Mesenchymal stem cell (in vitro differentiated cells and primary cell): ENCODE measurements around the gene SMIM29.

Experiments
- DNase-seq: peaks from one replicate; pipeline ENCODE4 v3.0.0-alpha.2; 2013
- H2AFZ ChIP-seq: one replicate; pipeline ENCODE4 v1.6.1; 2013; ENCODE audit warnings: low read depth, mild to moderate bottlenecking, control low read depth, inconsistent platforms, low read length, moderate library complexity
- H2AK5ac ChIP-seq: 2 replicates; pipeline ENCODE4 v1.6.1; 2013; ENCODE audit warnings: low read length, moderate library complexity, mild to moderate bottlenecking, inconsistent platforms; ENCODE audit not compliant: severe bottlenecking
- H2BK120ac ChIP-seq: one replicate; pipeline ENCODE4 v1.6.1; 2013; ENCODE audit warnings: low read depth, mild to moderate bottlenecking, inconsistent platforms, low read length, moderate library complexity
- H2BK12ac ChIP-seq, 2 experiments: one replicate each; pipeline ENCODE4 v1.6.1; 2013; ENCODE audit warnings: inconsistent platforms in 2 of 2, low read length in 2 of 2, mild to moderate bottlenecking in 2 of 2, moderate library complexity in 2 of 2, control low read depth in 1 of 2
- H2BK15ac ChIP-seq: one replicate; pipeline ENCODE4 v1.6.1; 2013; ENCODE audit warnings: mild to moderate bottlenecking, low read depth, inconsistent platforms; ENCODE audit not compliant: poor library complexity, severe bottlenecking
- H2BK5ac ChIP-seq: 2 replicates; pipeline ENCODE4 v1.6.1; 2013; ENCODE audit warnings: low read depth, mild to moderate bottlenecking, low read length, control low read depth, inconsistent platforms; ENCODE audit not compliant: poor library complexity, severe bottlenecking
- H3K14ac ChIP-seq, 2 experiments: one replicate each; pipeline ENCODE4 v1.6.1; 2013; ENCODE audit warnings: inconsistent platforms in 2 of 2, low read length in 2 of 2, control low read depth in 1 of 2, mild to moderate bottlenecking in 1 of 2, moderate library complexity in 1 of 2
- H3K18ac ChIP-seq, 2 experiments: one replicate each; pipeline ENCODE4 v1.6.1; 2013; ENCODE audit warnings: inconsistent platforms in 2 of 2, low read length in 2 of 2, control low read depth in 1 of 2, low read depth in 1 of 2, mild to moderate bottlenecking in 1 of 2
- H3K23ac ChIP-seq, 2 experiments: one replicate each; pipeline ENCODE4 v1.6.1; 2013; ENCODE audit warnings: inconsistent platforms in 2 of 2, low read length in 2 of 2, mild to moderate bottlenecking in 2 of 2, moderate library complexity in 2 of 2, control low read depth in 1 of 2
- H3K27ac ChIP-seq: 2 replicates; pipeline ENCODE4 v1.5.1; 2013; ENCODE audit warnings: mild to moderate bottlenecking, moderate library complexity, low read length, control low read depth, inconsistent platforms; ENCODE audit not compliant: poor library complexity, severe bottlenecking
- H3K27me3 ChIP-seq, 2 experiments: 2 replicates each; pipeline versions ENCODE4 v1.6.1 to v1.7.0; 2013; ENCODE audit warnings: low read length in 2 of 2, mild to moderate bottlenecking in 2 of 2, moderate library complexity in 2 of 2, control low read depth in 1 of 2, inconsistent platforms in 1 of 2; ENCODE audit not compliant: control insufficient read depth in 1 of 2, insufficient read depth in 1 of 2
- H3K36me3 ChIP-seq, 2 experiments: 2 replicates each; pipeline versions ENCODE4 v1.6.1 to v1.7.0; 2013; ENCODE audit warnings: low read length in 2 of 2, control low read depth in 1 of 2, inconsistent platforms in 1 of 2, low read depth in 1 of 2, mild to moderate bottlenecking in 1 of 2; ENCODE audit not compliant: insufficient read depth in 2 of 2, control insufficient read depth in 1 of 2
- H3K4ac ChIP-seq, 2 experiments: one replicate each; pipeline ENCODE4 v1.6.1; 2013; ENCODE audit warnings: inconsistent platforms in 2 of 2, low read length in 2 of 2, mild to moderate bottlenecking in 2 of 2, moderate library complexity in 2 of 2, control low read depth in 1 of 2, low read depth in 1 of 2
- H3K4me1 ChIP-seq: 2 replicates; pipeline ENCODE4 v1.6.1; 2013; ENCODE audit warnings: low read depth, low read length, control low read depth; ENCODE audit not compliant: control insufficient read depth, insufficient read depth
- H3K4me2 ChIP-seq: 2 replicates; pipeline ENCODE4 v1.6.1; 2013; ENCODE audit warnings: low read length, mild to moderate bottlenecking, inconsistent platforms; ENCODE audit not compliant: poor library complexity, severe bottlenecking
- H3K4me3 ChIP-seq, 2 experiments: 2 replicates each; pipeline versions ENCODE4 v1.5.1 to v1.7.0; 2013; ENCODE audit warnings: low read length in 2 of 2, mild to moderate bottlenecking in 2 of 2, control low read depth in 1 of 2, low read depth in 1 of 2; ENCODE audit not compliant: insufficient read depth in 1 of 2
- H3K79me1 ChIP-seq: replicated peaks from 2 replicates; pipeline ENCODE4 v1.6.1; 2013; ENCODE audit warnings: mild to moderate bottlenecking, control low read depth, low read length, inconsistent platforms; ENCODE audit not compliant: poor library complexity, severe bottlenecking
- H3K9ac ChIP-seq: 2 replicates; pipeline ENCODE4 v1.7.0; 2013; ENCODE audit warnings: mild to moderate bottlenecking, low read length, moderate library complexity
- H3K9me3 ChIP-seq: 2 replicates; pipeline ENCODE4 v1.7.0; 2013; ENCODE audit warnings: mild to moderate bottlenecking, low read length; ENCODE audit not compliant: control insufficient read depth
- H4K8ac ChIP-seq: one replicate; pipeline ENCODE4 v1.6.1; 2013; ENCODE audit warnings: inconsistent platforms, mild to moderate bottlenecking, low read length, moderate library complexity
- H4K91ac ChIP-seq: one replicate; pipeline ENCODE4 v1.6.1; 2013; ENCODE audit warnings: mild to moderate bottlenecking, low read length, inconsistent platforms
- WGBS: methylation state at CpG from one replicate; pipeline ENCODE4 v1.1.7; 2013; ENCODE audit warnings: mixed read lengths; 5-methylcytosine and 5-hydroxymethylcytosine counted together

The SMIM29 gene

GRCh38 chr6:34280216-34280615 is 31.4 kb upstream of the SMIM29 start:
- no peaks in the 10 kb centered on the region for H3K27me3 ChIP-seq
- H3K9me3 ChIP-seq = no peaks in the 10 kb centered on the region
- no peak overlapping the region for H3K4me3 ChIP-seq
- H3K4me1 ChIP-seq = peaks cover 6% of the 10 kb centered on the region
- no peak overlapping the region for H3K27ac ChIP-seq
- peaks cover 19 to 40% of the 10 kb centered on the region in 2 experiments for H3K36me3 ChIP-seq
- DNase-seq = no peak
- no peak overlapping the region for H2BK12ac ChIP-seq
- H4K91ac ChIP-seq = no peak overlapping the region
- H2BK120ac ChIP-seq = no peak overlapping the region
- no peak overlapping the region for H2BK5ac ChIP-seq
- no peak overlapping the region for H3K4me2 ChIP-seq
- no peak overlapping the region for H3K9ac ChIP-seq
- H3K18ac ChIP-seq = no peak overlapping the region
- H4K8ac ChIP-seq = no peak overlapping the region
- no peak overlapping the region for H2BK15ac ChIP-seq
- 99% methylated on average over 4 of the region's 4 CpGs for WGBS
- H3K14ac ChIP-seq = no peak overlapping the region
- H3K4ac ChIP-seq = no peak overlapping the region
- no peak overlapping the region for H2AK5ac ChIP-seq
- no peak overlapping the region for H3K23ac ChIP-seq
- peaks cover 9% of the 10 kb centered on the region for H3K79me1 ChIP-seq
- H2AFZ ChIP-seq = no peak overlapping the region

- H3K18ac ChIP-seq = no peak overlapping the region
- H3K27me3 ChIP-seq = no peaks in the 10 kb centered on the region
- no peak overlapping the region for H4K91ac ChIP-seq
- H2AFZ ChIP-seq = no peak overlapping the region
- no peak overlapping the region for H2AK5ac ChIP-seq
- H3K79me1 ChIP-seq = peaks cover 8% of the 10 kb centered on the region
- no peak overlapping the region for H3K14ac ChIP-seq
- H3K36me3 ChIP-seq = peaks cover 16 to 35% of the 10 kb centered on the region in 2 experiments
- no peak overlapping the region for H3K4me3 ChIP-seq
- no peak overlapping the region for H3K4ac ChIP-seq
- no peak overlapping the region for H2BK5ac ChIP-seq
- no peak overlapping the region for H3K27ac ChIP-seq
- 97% methylated on average over 5 of the region's 5 CpGs for WGBS
- no peak overlapping the region for H3K4me2 ChIP-seq
- H3K23ac ChIP-seq = no peak overlapping the region
- H3K9ac ChIP-seq = no peak overlapping the region
- no peaks in the 10 kb centered on the region for H3K9me3 ChIP-seq
- DNase-seq = no peak
- H4K8ac ChIP-seq = no peak overlapping the region
- peaks cover 1% of the 10 kb centered on the region for H3K4me1 ChIP-seq
- no peak overlapping the region for H2BK15ac ChIP-seq
- no peak overlapping the region for H2BK12ac ChIP-seq
- H2BK120ac ChIP-seq = no peak overlapping the region
Measured at GRCh38 chr6:34278833-34279232, 30.0 kb upstream of the SMIM29 start.

GRCh38 chr6:34277763-34278112 is 28.9 kb upstream of the SMIM29 start:
- Histone ChIP-seq H3K27me3 (no peaks in the 10 kb centered on the region), H3K79me1 (peaks cover 5% of the 10 kb centered on the region), H3K14ac (no peak overlapping the region), H4K91ac (no peak overlapping the region), H3K4me2 (no peak overlapping the region), H2BK5ac (no peak overlapping the region), H3K36me3 (peaks cover 13 to 37% of the 10 kb centered on the region in 2 experiments), H2BK120ac (no peak overlapping the region), H4K8ac (no peak overlapping the region), H3K9me3 (no peaks in the 10 kb centered on the region), H2AK5ac (no peak overlapping the region), H3K4me1 (no peaks in the 10 kb centered on the region), H2BK12ac (no peak overlapping the region), H3K27ac (no peak overlapping the region), H3K4me3 (no peak overlapping the region), H3K18ac (no peak overlapping the region), H2BK15ac (no peak overlapping the region), H2AFZ (no peak overlapping the region), H3K23ac (no peak overlapping the region), H3K4ac (no peak overlapping the region), H3K9ac (no peak overlapping the region)
- no peak for DNase-seq
- 95% methylated on average over 4 of the region's 4 CpGs for WGBS

- Histone ChIP-seq H3K23ac (no peak overlapping the region), H3K79me1 (peaks cover 3% of the 10 kb centered on the region), H3K36me3 (peaks cover 13 to 37% of the 10 kb centered on the region in 2 experiments), H3K4me2 (no peak overlapping the region), H3K4me3 (no peak overlapping the region), H2BK120ac (no peak overlapping the region), H3K4me1 (peaks cover 1% of the 10 kb centered on the region), H3K14ac (no peak overlapping the region), H2BK5ac (no peak overlapping the region), H4K91ac (peak overlapping the region; percentile 70), H2AFZ (no peak overlapping the region), H2AK5ac (no peak overlapping the region), H3K9ac (no peak overlapping the region), H2BK15ac (no peak overlapping the region), H3K9me3 (no peaks in the 10 kb centered on the region), H4K8ac (peak overlapping the region; percentile 3), H3K27me3 (no peaks in the 10 kb centered on the region), H3K27ac (no peak overlapping the region), H2BK12ac (no peak overlapping the region), H3K4ac (no peak overlapping the region), H3K18ac (no peak overlapping the region)
- DNase-seq = no peak
- 80% methylated on average over 8 of the region's 10 CpGs for whole genome bisulfite sequencing
Measured at GRCh38 chr6:34276881-34277762, 28.3 kb upstream of the SMIM29 start.
